Measurements from ENCODE around the gene B4GALNT3. TPM values are rescaled to one million over a fixed set of nuclear protein-coding genes. Genes with fewer than 3 reads are reported as not detected.

The B4GALNT3 gene
- total RNA-seq, 4 donors from 2014 or later = 0.20 to 1.9 (median 0.82) TPM

DNA sequence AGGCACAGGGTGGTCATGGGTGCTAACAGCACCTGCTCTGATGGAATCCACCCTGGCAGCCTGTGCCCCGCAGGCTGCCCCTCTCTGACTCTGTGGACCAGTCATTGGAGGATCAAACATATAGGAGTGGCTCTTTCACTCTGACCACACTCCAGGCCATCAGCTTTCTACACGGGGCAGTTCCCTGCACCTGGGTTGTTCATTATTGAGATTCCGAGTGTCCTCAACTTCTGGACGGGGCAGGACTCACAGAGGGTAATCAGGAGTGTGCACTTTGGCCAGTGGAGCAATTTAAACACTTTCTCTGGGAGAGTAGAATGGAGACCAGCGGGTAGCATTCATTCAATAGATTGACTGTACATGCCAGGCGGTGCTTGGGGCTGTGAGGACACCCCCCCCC, 108.7 kb downstream of the B4GALNT3 start:
- no peak for DNase-seq
- H3K4me1 ChIP-seq = peaks cover 20 to 22% of the 10 kb centered on the region in 2 donors
- H3K9me3 ChIP-seq = no peaks in the 10 kb centered on the region
- H3K36me3 ChIP-seq = no peaks in the 10 kb centered on the region
- TF ChIP-seq POLR2A (IDR thresholded peaks at IDR 0.05) = no peak
- TF ChIP-seq, protein P1, sequence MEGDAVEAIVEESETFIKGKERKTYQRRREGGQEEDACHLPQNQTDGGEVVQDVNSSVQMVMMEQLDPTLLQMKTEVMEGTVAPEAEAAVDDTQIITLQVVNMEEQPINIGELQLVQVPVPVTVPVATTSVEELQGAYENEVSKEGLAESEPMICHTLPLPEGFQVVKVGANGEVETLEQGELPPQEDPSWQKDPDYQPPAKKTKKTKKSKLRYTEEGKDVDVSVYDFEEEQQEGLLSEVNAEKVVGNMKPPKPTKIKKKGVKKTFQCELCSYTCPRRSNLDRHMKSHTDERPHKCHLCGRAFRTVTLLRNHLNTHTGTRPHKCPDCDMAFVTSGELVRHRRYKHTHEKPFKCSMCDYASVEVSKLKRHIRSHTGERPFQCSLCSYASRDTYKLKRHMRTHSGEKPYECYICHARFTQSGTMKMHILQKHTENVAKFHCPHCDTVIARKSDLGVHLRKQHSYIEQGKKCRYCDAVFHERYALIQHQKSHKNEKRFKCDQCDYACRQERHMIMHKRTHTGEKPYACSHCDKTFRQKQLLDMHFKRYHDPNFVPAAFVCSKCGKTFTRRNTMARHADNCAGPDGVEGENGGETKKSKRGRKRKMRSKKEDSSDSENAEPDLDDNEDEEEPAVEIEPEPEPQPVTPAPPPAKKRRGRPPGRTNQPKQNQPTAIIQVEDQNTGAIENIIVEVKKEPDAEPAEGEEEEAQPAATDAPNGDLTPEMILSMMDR (IDR thresholded peaks at IDR 0.05 in 4 of 5, conservative IDR thresholded peaks at IDR 0.05 in 1 of 5) = no peak
- in situ Hi-C loops (cut with MboI; ENCODE audit: low sequenced_read_pairs in 4 of 4) (loop anchor here (5.0 to 25.0 kb wide), 5 partner anchors 244 to 1044 kb away; partner anchors contain the start of gene FBXL14 (in 3 of the 4)), intact Hi-C loops (cut with DNase I; ENCODE audit: low total_unique reads) (no loop called here)
- H3K27me3 ChIP-seq = no peaks in the 10 kb centered on the region
- no peak overlapping the region for H3K4me3 ChIP-seq
- no peak for ATAC-seq
- H3K27ac ChIP-seq = no peak overlapping the region

DNA sequence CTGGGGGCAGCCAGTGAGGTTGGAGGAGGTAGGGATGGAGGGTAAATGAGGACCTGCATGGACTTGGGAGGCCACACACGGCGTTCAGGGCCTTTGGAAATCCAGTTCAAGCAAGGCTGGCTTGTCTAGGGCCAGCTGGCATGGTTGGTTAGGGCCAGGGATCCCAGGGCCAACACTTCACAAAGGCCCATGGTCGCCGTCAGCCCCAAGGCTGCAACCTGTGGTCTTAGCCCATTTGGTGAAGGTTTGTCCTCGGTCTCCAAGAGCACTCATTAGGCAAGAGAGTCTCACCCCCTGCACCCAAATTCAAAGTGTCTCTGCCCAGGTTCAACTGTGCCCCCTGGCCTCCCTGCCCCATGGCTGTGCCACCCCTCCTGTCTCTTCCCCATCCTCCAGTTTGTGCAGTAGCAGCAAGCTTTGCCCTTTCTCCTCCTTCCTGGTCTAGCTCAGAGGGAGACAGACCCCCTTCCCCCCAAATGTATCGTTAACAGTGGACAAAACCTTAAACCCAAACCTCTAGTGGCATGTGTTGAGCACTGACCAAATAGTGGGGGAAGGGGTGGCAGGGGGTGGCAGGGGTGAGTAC, 109.4 kb downstream of the B4GALNT3 start:
- no peaks in the 10 kb centered on the region for H3K36me3 ChIP-seq
- in situ Hi-C loops (cut with MboI; ENCODE audit: low sequenced_read_pairs in 4 of 4) (loop anchor here (5.0 to 25.0 kb wide), 5 partner anchors 243 to 1043 kb away; partner anchors contain the start of gene FBXL14 (in 3 of the 4)), intact Hi-C loops (cut with DNase I; ENCODE audit: low total_unique reads) (loop anchor here (1.0 kb wide), 1 partner anchor 245 kb away; no protein-coding TSS in a partner anchor)
- DNase-seq (no peak), ATAC-seq (no peak)
- no peaks in the 10 kb centered on the region for H3K9me3 ChIP-seq
- H3K27ac ChIP-seq = peak overlapping the region; percentile 86 to 95 (median 92)
- H3K4me1 ChIP-seq = peaks cover 20 to 22% of the 10 kb centered on the region in 2 donors
- peak overlapping the region; percentile 63 to 74 (median 71) for H3K4me3 ChIP-seq
- no peaks in the 10 kb centered on the region for H3K27me3 ChIP-seq
- TF ChIP-seq, protein P1 (IDR thresholded peaks at IDR 0.05 in 4 of 5, conservative IDR thresholded peaks at IDR 0.05 in 1 of 5) = no peak
- no peak for TF ChIP-seq POLR2A (IDR thresholded peaks at IDR 0.05)

DNA sequence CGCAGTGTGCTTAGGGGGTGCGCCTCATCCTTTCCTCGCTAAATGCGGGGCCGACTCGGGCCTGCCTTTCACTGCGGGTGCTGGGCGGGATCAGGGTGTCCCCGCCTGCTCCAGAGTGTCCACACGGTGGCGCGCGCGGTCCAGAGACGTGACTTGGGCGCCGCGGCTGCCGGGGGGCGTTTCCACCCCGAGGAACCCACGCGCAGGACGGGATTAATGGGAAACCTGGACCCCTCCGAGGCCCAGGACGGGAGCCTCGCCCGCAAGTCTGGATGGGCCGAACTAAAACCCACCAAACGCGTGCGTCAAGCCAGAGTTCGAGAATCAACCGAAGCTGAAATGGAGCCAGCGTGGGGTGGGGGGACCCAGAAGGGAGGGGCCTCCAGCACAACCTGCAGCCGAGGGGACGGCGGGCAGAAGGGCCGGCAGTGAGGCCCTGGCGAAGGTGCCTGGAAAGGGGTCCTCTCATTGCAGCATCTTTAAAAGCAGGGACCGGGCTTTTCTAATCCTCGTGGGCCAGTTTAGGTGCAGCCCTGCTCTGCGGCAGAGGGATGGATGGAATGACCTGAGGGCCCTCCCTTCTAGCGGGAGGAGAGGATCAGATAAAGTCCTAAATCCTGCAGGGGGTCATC, 110.2 kb downstream of the B4GALNT3 start:
- ATAC-seq = peak; percentile 41 to 52
- in situ Hi-C loops (cut with MboI; ENCODE audit: low sequenced_read_pairs in 4 of 4) (loop anchor here (5.0 to 25.0 kb wide), 10 partner anchors 75 to 1042 kb away; partner anchors contain the start of gene FBXL14 (in 3 of the 4)), intact Hi-C loops (cut with DNase I; ENCODE audit: low total_unique reads) (loop anchor here (1.0 to 5.0 kb wide), 5 partner anchors 81 to 1037 kb away; partner anchors contain the start of gene RAD52)
- Histone ChIP-seq H3K4me1 (peaks cover 20 to 22% of the 10 kb centered on the region in 2 donors), H3K27ac (peak overlapping the region; percentile 86 to 95 (median 92)), H3K9me3 (no peaks in the 10 kb centered on the region), H3K36me3 (no peaks in the 10 kb centered on the region), H3K4me3 (peak overlapping the region; percentile 63 to 74 (median 71)), H3K27me3 (no peaks in the 10 kb centered on the region)
- peak; percentile 67 to 83 for DNase-seq
- TF ChIP-seq, protein P1 (IDR thresholded peaks at IDR 0.05 in 4 of 5, conservative IDR thresholded peaks at IDR 0.05 in 1 of 5) = peak; percentile 87 to 97 (median 97)
- TF ChIP-seq POLR2A (IDR thresholded peaks at IDR 0.05) = no peak

DNA sequence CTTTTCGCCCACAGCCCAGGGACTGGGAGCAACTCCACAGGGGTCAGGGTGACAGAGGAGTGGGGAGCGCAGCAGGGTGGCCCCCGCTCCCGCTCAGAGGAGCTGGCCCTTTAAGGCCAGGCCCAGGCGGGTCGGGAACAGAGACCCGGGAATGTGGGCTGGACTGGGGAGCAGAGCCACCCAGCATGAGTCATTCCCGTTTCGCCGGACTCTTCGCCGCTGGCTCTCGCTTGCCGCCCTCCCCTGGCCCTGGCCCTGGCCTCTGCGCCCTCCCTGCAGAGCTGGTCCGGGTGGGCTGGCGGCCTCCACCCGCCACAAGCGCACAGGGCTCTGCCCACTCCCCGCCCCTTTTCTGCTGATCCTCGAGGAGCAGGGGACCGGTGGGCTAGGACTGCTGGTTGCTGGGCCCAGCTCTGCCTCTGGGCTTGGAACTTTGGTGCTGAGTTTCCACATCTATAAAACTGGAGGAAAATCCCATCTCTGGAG, 110.7 kb downstream of the B4GALNT3 start:
- in situ Hi-C loops (cut with MboI; ENCODE audit: low sequenced_read_pairs in 4 of 4) = loop anchor here (5.0 to 25.0 kb wide), 8 partner anchors 74 to 1042 kb away; partner anchors contain the start of gene FBXL14 (in 3 of the 4)
- Histone ChIP-seq H3K27ac (peak overlapping the region; percentile 86 to 95 (median 92)), H3K27me3 (no peaks in the 10 kb centered on the region), H3K4me3 (peak overlapping the region; percentile 63 to 74 (median 71)), H3K9me3 (no peaks in the 10 kb centered on the region), H3K36me3 (no peaks in the 10 kb centered on the region), H3K4me1 (peaks cover 20 to 23% of the 10 kb centered on the region in 2 donors)
- intact Hi-C loops (cut with DNase I; ENCODE audit: low total_unique reads) = loop anchor here (1.0 to 5.0 kb wide), 4 partner anchors 80 to 1037 kb away; partner anchors contain the start of gene RAD52
- ATAC-seq = peak; percentile 64 to 69
- TF ChIP-seq, protein P1 (IDR thresholded peaks at IDR 0.05 in 4 of 5, conservative IDR thresholded peaks at IDR 0.05 in 1 of 5) = no peak
- TF ChIP-seq POLR2A (IDR thresholded peaks at IDR 0.05) = peak; percentile 49 to 65
- peak; percentile 83 to 85 for DNase-seq

All from gastrocnemius medialis (tissue), 4 donors.